C4-2B (cell line): Measurements from ENCODE around the gene SH2D4B.

Experiments used
- ZFX ChIP-seq: fragments of 450-650 bp; IDR thresholded peaks from 2 replicates; pipeline ENCODE4 v1.6.1; 2017
- TF ChIP-seq, protein P1 (sequence below): fragments of 450-650 bp; conservative IDR thresholded peaks from 2 replicates; pipeline ENCODE4 v1.5.1; 2017; ENCODE audit warnings: mild to moderate bottlenecking

DNA sequence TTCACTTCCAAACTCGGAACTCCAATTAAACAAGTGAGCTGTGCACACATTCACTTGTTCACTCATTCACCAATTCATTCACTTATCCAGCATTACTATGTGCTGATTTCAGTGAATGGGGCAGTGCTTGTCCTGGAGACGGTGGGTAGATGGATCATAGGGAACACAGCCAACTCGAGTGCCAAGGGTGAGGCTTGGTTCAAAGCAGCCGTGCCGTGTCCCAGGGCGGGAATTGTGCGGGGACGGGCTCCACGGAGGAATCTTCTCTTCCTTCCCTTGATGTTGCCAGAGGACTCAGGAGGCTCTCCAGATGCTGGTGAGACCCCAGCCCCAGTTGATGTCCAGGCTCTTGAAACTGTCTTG, 2.9 kb downstream of the SH2D4B start:
- TF ChIP-seq, protein P1, sequence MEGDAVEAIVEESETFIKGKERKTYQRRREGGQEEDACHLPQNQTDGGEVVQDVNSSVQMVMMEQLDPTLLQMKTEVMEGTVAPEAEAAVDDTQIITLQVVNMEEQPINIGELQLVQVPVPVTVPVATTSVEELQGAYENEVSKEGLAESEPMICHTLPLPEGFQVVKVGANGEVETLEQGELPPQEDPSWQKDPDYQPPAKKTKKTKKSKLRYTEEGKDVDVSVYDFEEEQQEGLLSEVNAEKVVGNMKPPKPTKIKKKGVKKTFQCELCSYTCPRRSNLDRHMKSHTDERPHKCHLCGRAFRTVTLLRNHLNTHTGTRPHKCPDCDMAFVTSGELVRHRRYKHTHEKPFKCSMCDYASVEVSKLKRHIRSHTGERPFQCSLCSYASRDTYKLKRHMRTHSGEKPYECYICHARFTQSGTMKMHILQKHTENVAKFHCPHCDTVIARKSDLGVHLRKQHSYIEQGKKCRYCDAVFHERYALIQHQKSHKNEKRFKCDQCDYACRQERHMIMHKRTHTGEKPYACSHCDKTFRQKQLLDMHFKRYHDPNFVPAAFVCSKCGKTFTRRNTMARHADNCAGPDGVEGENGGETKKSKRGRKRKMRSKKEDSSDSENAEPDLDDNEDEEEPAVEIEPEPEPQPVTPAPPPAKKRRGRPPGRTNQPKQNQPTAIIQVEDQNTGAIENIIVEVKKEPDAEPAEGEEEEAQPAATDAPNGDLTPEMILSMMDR, result no peak
- TF ChIP-seq ZFX, result no peak
